Esophagus squamous epithelium (tissue), 5 donors: ENCODE results near the gene MIA. TPM values are rescaled to one million over a fixed set of nuclear protein-coding genes. Genes with fewer than 3 reads are reported as not detected.
A peak's percentile ranks its signal among the peaks of the same experiment; 100 is the strongest.

ENCODE experiments used
- DNase-seq: peaks from one replicate; lab custom pipeline; 2025; lab: John Stamatoyannopoulos, UW
- H3K27ac ChIP-seq, 4 donors: fragments of 200-600 bp; sonication (generic); one replicate each; pipeline ENCODE4 v1.5.1; 2016 to 2019; ENCODE audit warnings: mild to moderate bottlenecking in 1 of 4
- H3K27me3 ChIP-seq, 4 donors: fragments of 200-600 bp; sonication (generic); 1 replicate in 3 of 4; 2 replicates in 1 of 4; pipeline versions ENCODE4 v1.5.1 to v1.6.0; 2017 to 2021; ENCODE audit warnings: antibody characterized with exemption in 1 of 4
- H3K36me3 ChIP-seq, 3 donors: fragments of 200-600 bp; sonication (generic); one replicate each; pipeline ENCODE4 v1.5.1; 2016 to 2019
- H3K4me1 ChIP-seq, 3 donors: fragments of 200-600 bp; sonication (generic); one replicate each; pipeline ENCODE4 v1.5.1; 2017 to 2019
- H3K4me3 ChIP-seq, 4 donors: fragments of 200-600 bp; sonication (generic); 1 replicate in 3 of 4; 2 replicates in 1 of 4; pipeline ENCODE4 v1.5.1; 2016 to 2019; ENCODE audit warnings: mild to moderate bottlenecking in 2 of 4, moderate library complexity in 1 of 4
- H3K9me3 ChIP-seq, 3 donors: fragments of 200-600 bp; sonication (generic); one replicate each; pipeline ENCODE4 v1.5.1; 2016 to 2019
- POLR2A ChIP-seq, 4 donors: fragments of 450-650 bp; IDR thresholded peaks; one replicate each; pipeline ENCODE4 v1.6.1; 2017; ENCODE audit warnings: antibody characterized with exemption in 4 of 4, mild to moderate bottlenecking in 4 of 4, moderate library complexity in 3 of 4
- WGBS, 2 donors: methylation state at CpG; one replicate each; pipeline ENCODE4 v1.1.5; 2018; 5-methylcytosine and 5-hydroxymethylcytosine counted together
- intact Hi-C: fragments of 100-400 bp; cut with DNase I; formaldehyde crosslinking; loops from one replicate; pipeline ENCODE4 v1.15.0; 2022
- total RNA-seq, 4 donors: library from RNA; depleted of rRNA; stranded (reverse); fragments of >200 nt; gene quantifications; one replicate each; pipeline ENCODE4 v1.1.0, GENCODE V29; 2016
- TF ChIP-seq, protein P1 (sequence below), 6 experiments: fragments of 450-650 bp in 4 of 6; fragments of 200-600 bp in 2 of 6; sonication (generic) in 2 of 6; IDR thresholded peaks; one replicate each; pipeline ENCODE4 v1.5.1; 2016 to 2019; ENCODE audit warnings: antibody characterized with exemption in 6 of 6, mild to moderate bottlenecking in 4 of 6, moderate library complexity in 4 of 6
- donor health status: DM: yes; HTN: yes; CAD: no.

MIA gene
- total RNA-seq, 4 donors from 2014 or later, result 3.7 TPM; not detected in 3

DNA sequence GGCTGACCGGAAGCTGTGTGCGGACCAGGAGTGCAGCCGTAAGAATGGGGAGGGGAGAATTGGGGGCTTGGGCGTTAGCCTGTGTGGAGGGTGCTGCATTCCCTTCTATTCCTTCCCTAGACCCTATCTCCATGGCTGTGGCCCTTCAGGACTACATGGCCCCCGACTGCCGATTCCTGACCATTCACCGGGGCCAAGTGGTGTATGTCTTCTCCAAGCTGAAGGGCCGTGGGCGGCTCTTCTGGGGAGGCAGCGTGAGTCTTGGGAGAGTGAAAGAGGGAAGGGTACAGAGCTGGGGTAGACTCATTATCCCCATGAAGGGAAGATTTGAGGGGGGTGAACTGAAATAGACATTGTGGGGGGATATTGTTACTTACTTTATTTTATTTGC lies 306 bp downstream of the MIA start:
- peak overlapping the region in 1 of 4 donors; percentile 23 for H3K4me3 ChIP-seq
- peaks cover 12 to 26% (median 16%) of the 10 kb centered on the region in 3 donors for H3K4me1 ChIP-seq
- peak overlapping the region in 1 of 4 donors; percentile 23 for H3K27ac ChIP-seq
- 80 to 86% methylated on average over 3 of the region's 10 CpGs for WGBS, 2 donors
- no peak for DNase-seq
- H3K9me3 ChIP-seq, result no peaks in the 10 kb centered on the region
- H3K36me3 ChIP-seq, result peaks cover 0 to 7% (median 0%) of the 10 kb centered on the region in 3 donors
- H3K27me3 ChIP-seq, result no peaks in the 10 kb centered on the region
- intact Hi-C loops, result no loop called here
- TF ChIP-seq, protein P1, sequence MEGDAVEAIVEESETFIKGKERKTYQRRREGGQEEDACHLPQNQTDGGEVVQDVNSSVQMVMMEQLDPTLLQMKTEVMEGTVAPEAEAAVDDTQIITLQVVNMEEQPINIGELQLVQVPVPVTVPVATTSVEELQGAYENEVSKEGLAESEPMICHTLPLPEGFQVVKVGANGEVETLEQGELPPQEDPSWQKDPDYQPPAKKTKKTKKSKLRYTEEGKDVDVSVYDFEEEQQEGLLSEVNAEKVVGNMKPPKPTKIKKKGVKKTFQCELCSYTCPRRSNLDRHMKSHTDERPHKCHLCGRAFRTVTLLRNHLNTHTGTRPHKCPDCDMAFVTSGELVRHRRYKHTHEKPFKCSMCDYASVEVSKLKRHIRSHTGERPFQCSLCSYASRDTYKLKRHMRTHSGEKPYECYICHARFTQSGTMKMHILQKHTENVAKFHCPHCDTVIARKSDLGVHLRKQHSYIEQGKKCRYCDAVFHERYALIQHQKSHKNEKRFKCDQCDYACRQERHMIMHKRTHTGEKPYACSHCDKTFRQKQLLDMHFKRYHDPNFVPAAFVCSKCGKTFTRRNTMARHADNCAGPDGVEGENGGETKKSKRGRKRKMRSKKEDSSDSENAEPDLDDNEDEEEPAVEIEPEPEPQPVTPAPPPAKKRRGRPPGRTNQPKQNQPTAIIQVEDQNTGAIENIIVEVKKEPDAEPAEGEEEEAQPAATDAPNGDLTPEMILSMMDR (IDR thresholded peaks at IDR 0.05), result no peak
- TF ChIP-seq POLR2A (IDR thresholded peaks at IDR 0.05), result no peak

DNA sequence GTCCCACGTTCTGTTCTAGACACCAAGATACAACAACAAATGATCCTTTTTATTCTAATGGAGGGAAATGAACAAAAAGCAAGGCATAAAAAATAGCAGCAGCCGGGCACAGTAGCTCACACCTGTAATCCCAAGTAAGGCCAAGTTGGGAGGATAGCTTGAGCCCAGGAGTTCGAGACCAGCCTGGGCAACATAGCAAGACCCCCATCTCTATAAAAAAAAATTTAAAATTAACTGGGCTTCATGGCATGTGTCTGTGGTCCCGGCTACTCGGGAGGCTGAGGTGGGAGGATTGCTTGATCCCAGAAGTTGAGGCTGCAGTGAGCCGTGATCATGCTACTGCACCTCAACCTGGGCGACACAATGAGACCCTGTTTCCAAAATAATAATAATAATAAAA lies 1.0 kb downstream of the MIA start:
- Histone ChIP-seq H3K9me3 (no peaks in the 10 kb centered on the region), H3K27ac (peak overlapping the region in 2 of 4 donors; percentile 23 to 98), H3K4me3 (no peak overlapping the region), H3K27me3 (no peaks in the 10 kb centered on the region), H3K4me1 (peaks cover 12 to 26% (median 16%) of the 10 kb centered on the region in 3 donors), H3K36me3 (peaks cover 0 to 8% (median 0%) of the 10 kb centered on the region in 3 donors)
- intact Hi-C loops, result no loop called here
- TF ChIP-seq, protein P1 (IDR thresholded peaks at IDR 0.05), result no peak
- TF ChIP-seq POLR2A (IDR thresholded peaks at IDR 0.05), result no peak
- 72 to 76% methylated on average over 7 of the region's 7 CpGs for WGBS, 2 donors
- no peak for DNase-seq

DNA sequence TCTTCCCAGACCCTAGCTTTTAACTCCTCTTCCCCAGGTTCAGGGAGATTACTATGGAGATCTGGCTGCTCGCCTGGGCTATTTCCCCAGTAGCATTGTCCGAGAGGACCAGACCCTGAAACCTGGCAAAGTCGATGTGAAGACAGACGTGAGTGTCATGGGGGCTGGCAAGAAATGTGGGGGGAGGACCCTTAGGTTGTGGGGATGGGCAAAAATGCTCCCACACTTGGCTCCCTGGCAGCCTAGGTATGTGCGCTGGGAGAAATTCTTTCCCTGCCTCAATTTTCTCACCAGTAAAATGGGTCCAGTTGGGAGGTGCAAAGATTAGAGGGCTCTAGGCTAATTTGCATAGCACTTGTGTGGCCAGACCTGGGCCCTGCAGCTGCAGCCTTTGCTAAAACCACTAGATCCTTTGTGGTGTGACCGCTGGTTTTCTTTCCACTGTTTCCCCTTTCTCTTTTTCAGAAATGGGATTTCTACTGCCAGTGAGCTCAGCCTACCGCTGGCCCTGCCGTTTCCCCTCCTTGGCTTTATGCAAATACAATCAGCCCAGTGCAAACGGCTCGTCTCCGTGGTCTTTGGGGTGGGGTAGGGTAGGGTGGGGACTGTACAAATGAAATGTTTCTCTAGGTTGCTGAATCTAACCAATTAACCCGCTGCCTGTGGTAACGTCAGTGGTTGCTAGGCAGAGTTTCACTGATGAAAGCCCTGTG lies 1.8 kb downstream of the MIA start:
- Histone ChIP-seq H3K36me3 (peaks cover 0 to 12% (median 0%) of the 10 kb centered on the region in 3 donors), H3K27ac (peak overlapping the region; percentile 96 to 100 (median 98)), H3K4me1 (peaks cover 12 to 26% (median 16%) of the 10 kb centered on the region in 3 donors), H3K9me3 (no peaks in the 10 kb centered on the region), H3K27me3 (no peaks in the 10 kb centered on the region), H3K4me3 (peak overlapping the region; percentile 67 to 85 (median 78))
- 12 to 17% methylated on average over 7 to 11 of the region's 13 CpGs for WGBS, 2 donors
- TF ChIP-seq POLR2A (IDR thresholded peaks at IDR 0.05), result no peak
- TF ChIP-seq, protein P1 (IDR thresholded peaks at IDR 0.05), result peak in 1 of 6 experiments; percentile 4
- intact Hi-C loops, result no loop called here
- DNase-seq, result peak; percentile 78

DNA sequence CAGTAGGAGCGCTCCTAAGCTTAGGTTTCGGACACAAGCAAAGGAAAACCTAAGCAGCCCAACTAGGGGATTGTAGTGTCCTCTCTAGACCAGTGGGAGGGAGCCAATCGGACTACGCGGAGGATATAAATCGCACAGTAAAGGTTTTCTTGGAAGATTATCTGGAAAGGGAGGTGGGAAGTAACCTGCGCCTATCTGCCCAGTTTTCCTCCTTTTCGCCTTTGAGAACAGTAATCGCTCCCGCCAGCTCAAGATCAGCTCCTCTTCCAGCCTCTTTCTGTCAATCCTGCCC lies 2.3 kb downstream of the MIA start:
- Histone ChIP-seq H3K27ac (peak overlapping the region; percentile 96 to 100 (median 98)), H3K4me1 (peaks cover 12 to 26% (median 16%) of the 10 kb centered on the region in 3 donors), H3K9me3 (no peaks in the 10 kb centered on the region), H3K36me3 (peaks cover 0 to 17% (median 0%) of the 10 kb centered on the region in 3 donors), H3K27me3 (no peaks in the 10 kb centered on the region), H3K4me3 (peak overlapping the region; percentile 67 to 85 (median 78))
- 1% methylated on average over 10 of the region's 10 CpGs for WGBS, 2 donors
- TF ChIP-seq, protein P1 (IDR thresholded peaks at IDR 0.05), result no peak
- no peak for TF ChIP-seq POLR2A (IDR thresholded peaks at IDR 0.05)
- intact Hi-C loops, result no loop called here
- DNase-seq, result no peak

DNA sequence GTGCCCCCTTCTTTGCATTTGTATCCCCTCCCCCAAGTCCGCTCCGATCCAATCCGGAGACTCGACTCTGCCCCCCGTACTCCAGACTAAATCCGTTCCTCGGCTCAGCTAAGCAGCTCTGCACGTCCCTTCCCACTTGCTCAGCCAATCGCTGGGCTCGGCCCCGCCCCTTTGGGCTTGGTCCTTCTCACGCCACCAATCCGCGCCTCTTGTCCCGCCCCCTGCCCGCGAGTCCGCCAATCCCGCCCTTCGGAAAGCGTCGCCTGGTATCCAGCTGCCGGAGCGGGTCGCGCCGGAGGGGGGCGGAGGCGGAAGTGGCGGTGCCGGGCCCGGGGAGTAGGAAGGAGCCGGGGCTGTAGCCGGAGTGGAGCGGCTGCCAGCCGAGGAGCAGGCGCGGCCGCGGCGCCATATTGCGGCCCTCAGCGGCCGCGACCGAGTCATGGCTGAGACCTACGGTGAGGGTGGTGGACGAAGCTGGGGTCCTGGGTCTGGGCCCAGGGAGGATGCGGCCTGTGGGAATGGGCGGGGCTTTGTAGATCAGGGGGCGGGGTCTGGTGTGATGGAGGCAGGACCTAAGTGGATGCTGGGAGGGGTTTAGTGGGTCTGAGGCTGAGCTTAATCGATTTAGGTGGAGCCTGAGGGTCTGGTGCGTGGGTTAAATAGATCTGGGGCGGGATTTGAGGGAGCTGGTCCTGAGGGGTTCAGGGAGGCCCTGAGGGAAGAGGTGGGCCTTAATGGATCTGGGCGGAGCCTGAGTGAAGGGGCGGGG lies 2.8 kb downstream of the MIA start, which contains the start of gene RAB4B:
Gene RAB4B (plus strand): TSS at position 311 of the 769 bp plus-strand sequence. CDS start 129 bp downstream, at position 440.
- peak within 1 kb of the TSS; percentile 96 to 100 (median 98) for H3K27ac ChIP-seq
- DNase-seq, result peak; percentile 98
- peak in 3 of 4 donors; percentile 84 to 93 (median 88) for TF ChIP-seq POLR2A (IDR thresholded peaks at IDR 0.05)
- TF ChIP-seq, protein P1 (IDR thresholded peaks at IDR 0.05), result peak in 2 of 6 experiments; percentile 15 to 28
- WGBS, 2 donors, result 1% methylated on average over 18 to 27 of the region's 56 CpGs
- H3K4me1 ChIP-seq, result peaks cover 12 to 26% (median 16%) of the 10 kb centered on the region in 3 donors
- peaks cover 0 to 17% (median 0%) of the 10 kb centered on the region in 3 donors for H3K36me3 ChIP-seq
- no peaks in the 10 kb centered on the region for H3K9me3 ChIP-seq
- H3K4me3 ChIP-seq, result peak within 1 kb of the TSS; percentile 67 to 85 (median 78)
- intact Hi-C loops, result no loop called here
- H3K27me3 ChIP-seq, result no peaks in the 10 kb centered on the region
